RWPE1 (cell line): ENCODE measurements around the gene OR6J1.
"Not testable (repeated sequence)": the region's sequence is repeated elsewhere in the genome, so short reads cannot be mapped to it uniquely, and the experiment has no call there.

Experiments used
- CTCF ChIA-PET: fragments of 350-600 bp; sonication (Branson Sonifier 250); formaldehyde crosslinking; extraction: SDS; loops from one replicate; lab custom pipeline; 2021; lab: Yijun Ruan, JAX
- POLR2A ChIA-PET: fragments of 400-600 bp; formaldehyde crosslinking; extraction: SDS; loops from one replicate; lab custom pipeline; 2020; ENCODE audit warnings: antibody characterized with exemption; ENCODE audit not compliant: low non-redundant PET; lab: Yijun Ruan, JAX
- DNase-seq: peaks from one replicate; pipeline ENCODE4 v3.0.0; 2012; ENCODE audit warnings: low spot score
- H3K27ac ChIP-seq: fragments of 450-650 bp; 2 replicates; pipeline ENCODE4 v1.5.1; 2017
- TF ChIP-seq, protein P1 (sequence below): fragments of 450-650 bp; conservative IDR thresholded peaks from 2 replicates; pipeline ENCODE4 v1.5.1; 2017; ENCODE audit warnings: low read depth, mild to moderate bottlenecking

Gene OR6J1

DNA sequence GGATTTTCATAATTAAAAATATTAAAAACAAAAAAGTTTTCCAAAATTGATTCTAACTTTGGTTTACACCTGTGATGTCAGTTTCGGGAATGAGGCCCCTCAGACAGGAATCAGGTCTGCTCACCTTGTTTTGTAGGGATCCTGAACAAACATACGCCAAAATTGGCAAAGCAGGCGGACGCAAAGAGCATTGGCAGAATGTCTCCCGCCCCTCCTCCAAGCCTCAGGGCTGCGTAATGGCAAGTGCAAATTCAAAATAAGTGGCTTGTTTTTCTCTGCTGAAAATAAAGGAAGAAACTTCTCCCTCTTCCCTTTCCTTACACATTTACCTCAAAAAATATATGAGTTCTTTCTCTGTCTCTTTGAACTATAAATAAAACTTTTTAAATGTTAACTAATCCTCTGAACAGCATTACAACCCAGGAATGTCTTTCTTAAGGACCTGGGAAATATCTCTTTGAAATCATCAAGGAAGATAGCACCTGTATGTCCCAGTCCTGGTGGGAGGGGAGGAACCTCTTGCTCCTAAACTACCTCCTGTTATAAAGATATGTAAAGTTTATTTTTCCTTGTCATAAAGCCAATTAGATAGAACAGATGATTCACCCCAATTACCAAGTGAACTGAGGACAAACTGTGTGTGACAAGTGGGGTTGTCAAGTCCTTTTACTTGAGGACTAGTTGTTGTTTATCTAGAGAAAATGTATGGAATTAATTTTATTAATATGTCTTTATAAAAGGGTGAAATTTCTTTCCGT, 16.5 kb downstream of the OR6J1 start:
- ChIA-PET POLR2A (no interaction called here), CTCF (no interaction called here)
- no peak overlapping the region for H3K27ac ChIP-seq
- TF ChIP-seq, protein P1, sequence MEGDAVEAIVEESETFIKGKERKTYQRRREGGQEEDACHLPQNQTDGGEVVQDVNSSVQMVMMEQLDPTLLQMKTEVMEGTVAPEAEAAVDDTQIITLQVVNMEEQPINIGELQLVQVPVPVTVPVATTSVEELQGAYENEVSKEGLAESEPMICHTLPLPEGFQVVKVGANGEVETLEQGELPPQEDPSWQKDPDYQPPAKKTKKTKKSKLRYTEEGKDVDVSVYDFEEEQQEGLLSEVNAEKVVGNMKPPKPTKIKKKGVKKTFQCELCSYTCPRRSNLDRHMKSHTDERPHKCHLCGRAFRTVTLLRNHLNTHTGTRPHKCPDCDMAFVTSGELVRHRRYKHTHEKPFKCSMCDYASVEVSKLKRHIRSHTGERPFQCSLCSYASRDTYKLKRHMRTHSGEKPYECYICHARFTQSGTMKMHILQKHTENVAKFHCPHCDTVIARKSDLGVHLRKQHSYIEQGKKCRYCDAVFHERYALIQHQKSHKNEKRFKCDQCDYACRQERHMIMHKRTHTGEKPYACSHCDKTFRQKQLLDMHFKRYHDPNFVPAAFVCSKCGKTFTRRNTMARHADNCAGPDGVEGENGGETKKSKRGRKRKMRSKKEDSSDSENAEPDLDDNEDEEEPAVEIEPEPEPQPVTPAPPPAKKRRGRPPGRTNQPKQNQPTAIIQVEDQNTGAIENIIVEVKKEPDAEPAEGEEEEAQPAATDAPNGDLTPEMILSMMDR, result no peak
- no peak for DNase-seq

DNA sequence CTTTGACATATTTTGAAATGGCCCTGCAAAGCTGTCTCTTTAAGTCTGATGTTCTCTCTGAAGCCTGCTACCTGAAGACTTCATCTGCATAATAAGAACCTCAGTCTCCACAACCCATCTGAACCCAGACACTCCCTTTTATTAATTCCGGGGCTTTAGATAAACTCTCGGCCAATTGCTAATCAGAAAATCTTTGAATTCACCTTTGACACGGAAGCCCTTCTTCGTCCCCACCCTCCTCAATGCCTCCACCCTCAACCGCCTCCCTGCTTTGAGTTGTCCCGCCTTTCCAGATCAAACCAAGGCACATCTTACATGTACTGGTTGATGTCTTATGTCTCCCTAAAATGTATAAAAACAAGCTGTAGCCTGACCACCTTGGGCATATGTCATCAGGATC, 17.6 kb downstream of the OR6J1 start:
- TF ChIP-seq, protein P1, result no peak
- no peak for DNase-seq
- CTCF ChIA-PET, result no interaction called here
- H3K27ac ChIP-seq, result no peak overlapping the region
- POLR2A ChIA-PET, result no interaction called here

DNA sequence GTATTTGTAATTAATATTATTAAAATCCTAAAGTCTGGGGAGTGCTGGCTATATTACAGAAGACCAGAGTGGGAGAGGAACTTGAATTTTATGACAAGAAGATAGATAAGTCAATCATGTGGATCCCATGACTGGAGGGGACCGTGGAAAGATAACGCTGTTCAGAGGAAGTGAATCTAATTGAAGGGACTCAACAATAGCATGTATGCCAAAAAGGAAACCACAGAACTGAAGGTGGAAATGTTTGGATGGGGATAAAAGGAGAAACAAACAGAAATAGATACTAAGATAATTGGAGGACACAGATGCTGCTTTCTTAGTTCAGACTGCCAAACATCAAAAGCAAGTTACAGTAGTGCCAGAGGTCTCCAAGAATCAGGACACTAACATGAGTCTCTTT, 21.1 kb downstream of the OR6J1 start:
- POLR2A ChIA-PET, result no interaction called here

DNA sequence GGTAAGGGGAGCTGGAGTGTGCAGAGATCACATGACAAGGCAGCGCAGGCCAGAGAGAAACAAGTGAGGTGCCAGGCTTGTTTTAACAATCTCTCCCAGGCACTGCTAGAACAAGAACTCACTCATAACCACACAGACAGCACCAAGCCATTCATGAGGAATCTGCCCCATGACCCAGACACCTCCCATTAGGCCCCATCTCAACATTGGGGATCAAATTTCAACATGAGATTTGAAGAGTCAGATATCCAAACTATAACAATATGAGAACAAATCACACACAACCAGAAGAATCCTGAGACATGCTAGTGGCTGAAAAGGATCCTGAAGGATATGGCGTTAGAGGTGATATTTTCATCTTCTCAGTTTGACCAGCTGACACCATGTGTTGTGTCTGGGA, 21.9 kb downstream of the OR6J1 start:
- POLR2A ChIA-PET, result no interaction called here
- H3K27ac ChIP-seq, result no peak overlapping the region
- TF ChIP-seq, protein P1, result no peak
- DNase-seq, result no peak
- CTCF ChIA-PET, result interaction anchor here (0.6 kb wide), 1 partner anchor 17 kb away, joined by 3 read pairs; no protein-coding TSS in a partner anchor

More for the DNA sequence above, 21.1 kb downstream of the OR6J1 start:
- no peak for DNase-seq
- CTCF ChIA-PET, result no interaction called here
- no peak overlapping the region for H3K27ac ChIP-seq
- TF ChIP-seq, protein P1, result no peak

DNA sequence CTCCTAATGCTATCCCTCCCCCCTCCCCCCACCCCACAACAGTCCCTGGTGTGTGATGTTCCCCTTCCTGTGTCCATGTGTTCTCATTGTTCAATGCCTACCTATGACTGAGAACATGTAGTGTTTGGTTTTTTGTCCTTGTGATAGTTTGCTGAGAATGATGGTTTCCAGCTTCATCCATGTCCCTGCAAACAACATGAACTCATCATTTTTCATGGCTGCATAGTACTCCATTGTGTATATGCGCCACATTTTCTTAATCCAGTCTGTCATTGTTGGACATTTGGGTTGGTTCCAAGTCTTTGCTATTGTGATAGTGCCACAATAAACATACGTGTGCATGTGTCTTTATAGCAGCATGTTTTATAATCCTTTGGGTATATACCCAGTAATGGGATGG, 28.4 kb downstream of the OR6J1 start:
- DNase-seq, POLR2A ChIA-PET, CTCF ChIA-PET, H3K27ac ChIP-seq: not testable (repeated sequence)

DNA sequence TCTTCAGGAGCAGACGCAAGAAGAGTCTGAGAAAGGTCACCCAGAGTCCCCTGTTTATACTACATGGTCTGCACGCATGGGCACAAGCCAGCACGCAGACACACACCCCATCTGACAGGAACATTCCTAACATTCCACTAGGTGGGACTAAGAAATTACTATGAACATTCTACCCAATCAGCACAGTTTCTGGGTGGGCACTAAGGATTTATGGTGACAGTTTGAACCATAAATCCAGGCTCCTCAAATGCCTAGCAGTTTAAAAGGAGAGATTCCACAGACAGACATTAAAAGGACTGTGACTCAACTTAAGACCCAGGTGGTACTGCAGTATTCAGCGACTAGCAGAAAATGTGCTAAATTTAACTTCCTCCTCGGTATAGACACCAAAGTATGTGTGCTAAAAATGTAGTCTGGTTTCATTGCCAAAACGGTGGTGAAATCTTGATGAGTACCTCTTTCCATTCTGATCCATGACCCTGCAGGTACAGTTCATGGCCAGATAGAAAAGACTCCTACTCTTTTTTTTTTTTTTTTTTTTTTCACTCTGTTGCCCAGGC, 29.8 kb downstream of the OR6J1 start:
- H3K27ac ChIP-seq, result peak overlapping the region; percentile 89
- ChIA-PET POLR2A (no interaction called here), CTCF (interaction anchor here (1.2 kb wide), 1 partner anchor 224 kb away, joined by 6 read pairs; no protein-coding TSS in a partner anchor)
- TF ChIP-seq, protein P1, result no peak
- peak; percentile 94 for DNase-seq

DNA sequence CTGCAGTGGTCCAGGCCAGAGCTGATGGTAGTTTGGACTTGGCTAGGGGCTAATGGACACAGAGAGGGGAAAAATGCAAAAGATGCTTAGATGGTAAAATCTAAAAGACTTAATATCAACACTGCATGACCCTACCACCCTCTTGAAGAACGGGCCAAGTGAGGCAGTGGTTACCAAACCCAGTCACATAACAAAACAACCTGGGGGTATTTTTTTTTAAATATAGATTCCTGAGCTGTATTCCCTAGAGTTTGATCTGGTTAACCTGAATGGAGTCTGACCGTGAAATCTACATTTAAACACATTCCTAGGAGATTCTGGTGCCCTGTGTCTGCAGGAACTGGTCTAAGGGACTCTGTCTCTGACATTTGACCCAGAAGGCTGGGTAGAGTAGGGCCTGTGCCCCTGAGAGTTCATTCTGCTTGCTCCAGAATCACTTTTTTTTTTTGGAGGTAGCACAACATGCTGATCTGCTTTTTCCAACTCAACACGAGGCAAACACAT, 30.4 kb downstream of the OR6J1 start:
- ChIA-PET POLR2A (no interaction called here), CTCF (interaction anchor here (0.8 to 1.2 kb wide), 2 partner anchors 12 to 223 kb away, joined by 3 to 6 read pairs; no protein-coding TSS in a partner anchor)
- no peak for DNase-seq
- TF ChIP-seq, protein P1, result no peak
- peak overlapping the region; percentile 89 for H3K27ac ChIP-seq
